KMS-11 (cell line): ENCODE results near the gene SLC2A2.

Experiments used
- H2AFZ ChIP-seq: fragments of 200-600 bp; sonication (generic); 2 replicates; pipeline ENCODE4 v1.6.1; 2016; ENCODE audit warnings: antibody characterized with exemption, mixed run types, low read depth
- H3K27ac ChIP-seq: fragments of 200-600 bp; sonication (generic); 2 replicates; pipeline ENCODE4 v1.6.1; 2016; ENCODE audit warnings: mild to moderate bottlenecking, mixed run types
- H3K27me3 ChIP-seq: fragments of 200-600 bp; sonication (generic); 2 replicates; pipeline ENCODE4 v1.6.1; 2017; ENCODE audit warnings: mild to moderate bottlenecking, low read depth, mixed run types, moderate library complexity; ENCODE audit not compliant: insufficient read depth
- H3K36me3 ChIP-seq: fragments of 200-600 bp; sonication (generic); 2 replicates; pipeline ENCODE4 v1.6.1; 2017; ENCODE audit warnings: mild to moderate bottlenecking, mixed run types; ENCODE audit not compliant: insufficient read depth
- H3K4me1 ChIP-seq: fragments of 200-600 bp; sonication (generic); 2 replicates; pipeline ENCODE4 v1.6.1; 2016; ENCODE audit warnings: mild to moderate bottlenecking, low read depth, mixed run types; ENCODE audit not compliant: poor library complexity, severe bottlenecking
- H3K4me2 ChIP-seq: fragments of 200-600 bp; sonication (generic); 2 replicates; pipeline ENCODE4 v1.7.0; 2016; ENCODE audit warnings: mild to moderate bottlenecking, mixed run types
- H3K4me3 ChIP-seq: fragments of 200-600 bp; sonication (generic); IDR thresholded peaks from 2 replicates; pipeline ENCODE4 v1.6.1; 2017; ENCODE audit warnings: low read depth, low read length, mixed read lengths; ENCODE audit not compliant: insufficient read depth
- H3K79me2 ChIP-seq: fragments of 200-600 bp; sonication (generic); 2 replicates; pipeline ENCODE4 v1.6.1; 2016; ENCODE audit warnings: low read depth, mixed run types; ENCODE audit not compliant: insufficient read depth
- H3K9ac ChIP-seq: fragments of 200-600 bp; sonication (generic); 2 replicates; pipeline ENCODE4 v1.6.1; 2016; ENCODE audit warnings: mild to moderate bottlenecking, mixed run types
- H4K20me1 ChIP-seq: fragments of 200-600 bp; sonication (generic); 2 replicates; pipeline ENCODE4 v1.6.1; 2016; ENCODE audit warnings: mild to moderate bottlenecking, mixed run types; ENCODE audit not compliant: insufficient read depth
- TF ChIP-seq, protein P1 (sequence below): fragments of 200-600 bp; sonication (generic); conservative IDR thresholded peaks from 2 replicates; pipeline ENCODE4 v1.6.1; 2017; ENCODE audit warnings: low read depth, mild to moderate bottlenecking, antibody characterized with exemption, low read length, moderate library complexity, mixed read lengths

Gene SLC2A2

DNA sequence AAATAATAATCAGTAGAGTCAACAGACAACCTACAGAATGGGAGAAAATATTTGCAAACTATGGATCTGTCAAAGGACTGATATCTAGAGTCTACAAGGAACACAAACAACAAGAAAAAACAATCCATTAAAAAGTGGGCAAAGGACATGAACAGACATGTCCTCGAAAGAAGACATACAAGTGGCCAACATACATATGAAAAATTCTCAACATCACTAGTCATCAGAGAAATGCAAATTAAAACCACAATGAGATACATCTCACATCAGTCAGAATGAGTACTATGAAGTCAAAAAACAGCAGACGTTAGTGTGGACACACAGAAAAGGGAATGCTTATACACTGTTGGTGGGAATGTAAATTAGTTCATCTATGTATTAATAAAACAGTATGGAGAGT is 33.7 kb downstream of the SLC2A2 start:
- Histone ChIP-seq H3K9ac (no peak overlapping the region), H3K79me2 (no peaks in the 10 kb centered on the region), H3K27ac (no peak overlapping the region), H2AFZ (no peak overlapping the region), H3K36me3 (no peaks in the 10 kb centered on the region), H3K4me3 (no peak overlapping the region), H3K4me2 (no peak overlapping the region), H4K20me1 (no peaks in the 10 kb centered on the region), H3K4me1 (no peaks in the 10 kb centered on the region), H3K27me3 (no peaks in the 10 kb centered on the region)
- TF ChIP-seq, protein P1, sequence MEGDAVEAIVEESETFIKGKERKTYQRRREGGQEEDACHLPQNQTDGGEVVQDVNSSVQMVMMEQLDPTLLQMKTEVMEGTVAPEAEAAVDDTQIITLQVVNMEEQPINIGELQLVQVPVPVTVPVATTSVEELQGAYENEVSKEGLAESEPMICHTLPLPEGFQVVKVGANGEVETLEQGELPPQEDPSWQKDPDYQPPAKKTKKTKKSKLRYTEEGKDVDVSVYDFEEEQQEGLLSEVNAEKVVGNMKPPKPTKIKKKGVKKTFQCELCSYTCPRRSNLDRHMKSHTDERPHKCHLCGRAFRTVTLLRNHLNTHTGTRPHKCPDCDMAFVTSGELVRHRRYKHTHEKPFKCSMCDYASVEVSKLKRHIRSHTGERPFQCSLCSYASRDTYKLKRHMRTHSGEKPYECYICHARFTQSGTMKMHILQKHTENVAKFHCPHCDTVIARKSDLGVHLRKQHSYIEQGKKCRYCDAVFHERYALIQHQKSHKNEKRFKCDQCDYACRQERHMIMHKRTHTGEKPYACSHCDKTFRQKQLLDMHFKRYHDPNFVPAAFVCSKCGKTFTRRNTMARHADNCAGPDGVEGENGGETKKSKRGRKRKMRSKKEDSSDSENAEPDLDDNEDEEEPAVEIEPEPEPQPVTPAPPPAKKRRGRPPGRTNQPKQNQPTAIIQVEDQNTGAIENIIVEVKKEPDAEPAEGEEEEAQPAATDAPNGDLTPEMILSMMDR = no peak

DNA sequence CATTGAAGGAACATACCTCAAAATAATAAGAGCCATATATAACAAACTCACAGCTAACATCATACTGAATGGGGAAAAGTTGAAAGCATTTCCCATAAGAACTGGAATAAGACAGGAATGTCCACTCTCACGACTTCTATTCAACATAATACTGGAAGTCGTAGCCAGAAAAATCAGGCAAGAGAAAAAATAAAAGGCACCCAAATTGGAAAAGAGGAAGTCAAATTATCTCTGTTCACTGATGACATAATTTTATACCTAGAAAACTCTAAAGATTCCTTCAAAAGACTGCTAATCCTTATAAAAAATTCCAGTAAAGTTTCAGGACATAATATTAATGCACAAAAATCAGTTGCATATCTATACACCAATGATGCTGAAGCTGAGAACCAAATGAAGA is 34.9 kb downstream of the SLC2A2 start:
- no peaks in the 10 kb centered on the region for H3K79me2 ChIP-seq

DNA sequence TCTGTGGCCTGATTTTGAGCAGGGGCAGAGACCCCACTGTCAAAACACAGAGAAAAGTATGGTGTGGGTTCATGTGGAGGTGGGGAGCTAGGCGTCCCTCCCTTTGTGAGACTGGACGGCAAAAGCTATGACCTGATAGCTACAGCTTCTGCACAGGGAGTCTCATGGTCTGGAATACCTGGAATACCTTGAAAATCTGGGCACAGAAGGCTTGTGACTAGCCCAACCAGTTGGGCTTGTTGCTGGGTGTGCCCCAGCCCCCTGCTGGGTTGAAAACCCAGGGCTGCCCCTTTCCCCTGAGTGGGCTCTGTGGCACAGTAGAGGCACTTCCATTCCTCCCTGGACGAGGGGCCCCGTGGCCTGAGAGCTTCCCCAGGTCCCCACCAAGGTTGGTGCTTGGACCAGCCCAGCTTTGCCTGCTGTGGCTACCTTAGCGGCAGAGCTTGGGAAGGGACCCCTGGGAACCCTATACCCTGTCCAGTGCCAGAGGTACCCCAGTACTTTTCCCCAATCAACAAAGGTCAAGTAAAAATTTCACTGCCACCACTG is 37.3 kb downstream of the SLC2A2 start:
- H3K9ac ChIP-seq = no peak overlapping the region
- H2AFZ ChIP-seq = no peak overlapping the region
- H3K36me3 ChIP-seq = no peaks in the 10 kb centered on the region
- H3K4me3 ChIP-seq = no peak overlapping the region
- no peaks in the 10 kb centered on the region for H3K27me3 ChIP-seq
- H4K20me1 ChIP-seq = no peaks in the 10 kb centered on the region
- no peaks in the 10 kb centered on the region for H3K79me2 ChIP-seq
- H3K4me2 ChIP-seq = no peak overlapping the region
- H3K27ac ChIP-seq = no peak overlapping the region
- TF ChIP-seq, protein P1 = no peak
- no peaks in the 10 kb centered on the region for H3K4me1 ChIP-seq

More for the DNA sequence above, 34.9 kb downstream of the SLC2A2 start:
- H3K4me2 ChIP-seq = no peak overlapping the region
- H3K36me3 ChIP-seq = no peaks in the 10 kb centered on the region
- H3K27ac ChIP-seq = no peak overlapping the region
- no peaks in the 10 kb centered on the region for H4K20me1 ChIP-seq
- TF ChIP-seq, protein P1 = no peak
- H3K4me1 ChIP-seq = no peaks in the 10 kb centered on the region
- no peak overlapping the region for H3K4me3 ChIP-seq
- no peaks in the 10 kb centered on the region for H3K27me3 ChIP-seq
- no peak overlapping the region for H3K9ac ChIP-seq
- no peak overlapping the region for H2AFZ ChIP-seq

DNA sequence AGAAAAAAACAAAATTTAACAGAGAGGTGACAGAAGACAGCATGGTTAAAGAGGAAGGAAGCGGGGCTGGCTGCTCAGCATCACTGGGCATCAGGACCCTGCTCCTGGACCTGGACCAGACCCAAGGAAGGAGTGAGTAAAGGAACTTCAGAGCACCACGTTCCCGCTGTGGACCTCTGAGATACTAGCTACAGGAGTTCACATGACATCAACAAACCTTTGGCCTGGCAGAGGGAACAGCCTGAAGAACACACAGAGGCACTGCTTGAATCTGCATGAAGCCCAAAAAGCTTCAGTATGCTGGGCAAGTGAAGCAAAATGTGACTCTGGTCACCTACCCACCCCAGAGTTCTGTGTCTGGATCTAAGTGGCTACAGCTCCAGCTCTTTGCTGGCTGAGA is 38.1 kb downstream of the SLC2A2 start:
- H3K27me3 ChIP-seq = no peaks in the 10 kb centered on the region
- no peak overlapping the region for H3K9ac ChIP-seq
- no peaks in the 10 kb centered on the region for H4K20me1 ChIP-seq
- H3K4me1 ChIP-seq = no peaks in the 10 kb centered on the region
- no peak overlapping the region for H2AFZ ChIP-seq
- H3K79me2 ChIP-seq = no peaks in the 10 kb centered on the region
- H3K36me3 ChIP-seq = no peaks in the 10 kb centered on the region
- H3K27ac ChIP-seq = no peak overlapping the region
- TF ChIP-seq, protein P1 = no peak
- H3K4me2 ChIP-seq = no peak overlapping the region
- H3K4me3 ChIP-seq = no peak overlapping the region
